HG03175 (cell line): ENCODE measurements around the gene FCN1.

Experiments used
- ATAC-seq: cut with Tn5 transposase; IDR thresholded peaks from one replicate; pipeline ENCODE4 v1.9.1; 2021; ENCODE audit warnings: mild to moderate bottlenecking, moderate library complexity; ENCODE audit not compliant: unreplicated experiment

The FCN1 gene

DNA sequence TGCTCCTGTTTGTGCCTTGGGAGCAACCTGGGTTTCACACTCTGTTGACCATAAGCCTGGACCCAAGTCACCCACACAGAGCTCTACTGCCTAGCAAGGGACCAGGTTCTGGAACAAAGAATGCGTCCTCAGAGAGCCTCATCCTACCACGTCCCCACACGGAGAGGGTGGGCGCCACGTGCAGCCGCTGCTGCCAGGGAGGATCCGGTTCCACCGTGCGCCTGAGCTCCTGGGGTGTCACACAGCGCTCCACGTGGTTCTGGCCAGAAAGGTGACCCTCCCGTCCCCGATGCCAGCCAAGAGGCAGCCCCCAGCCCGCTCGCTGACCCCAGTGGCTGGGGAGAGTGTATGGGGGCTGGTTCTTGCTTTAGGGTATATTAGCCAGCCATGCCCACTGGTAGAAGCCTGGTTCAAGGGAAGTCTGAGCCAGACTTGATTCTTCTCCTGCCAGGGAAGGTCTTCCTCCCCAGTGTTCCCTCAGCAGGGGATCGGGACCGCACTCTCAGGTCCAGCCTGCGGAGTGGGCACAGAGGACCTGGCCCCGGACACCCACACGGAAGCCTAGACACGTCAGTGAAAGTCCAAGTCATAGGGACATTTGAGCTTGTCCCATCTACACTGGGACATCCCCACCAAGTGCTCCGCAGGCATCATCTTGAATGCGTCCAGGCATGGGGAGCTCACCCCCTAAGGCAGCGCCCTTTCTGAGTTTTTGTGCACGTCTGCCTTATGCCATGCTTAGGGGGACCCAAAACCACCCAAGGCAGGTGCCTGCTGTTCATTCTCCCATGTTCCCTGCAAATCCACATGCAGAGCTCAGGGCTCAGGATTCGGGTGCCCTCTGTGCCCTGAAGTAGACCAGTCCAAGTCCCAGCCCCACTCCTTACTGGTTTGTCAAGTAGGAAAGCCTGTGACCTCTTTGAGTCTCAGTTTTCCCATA is 2.4 kb downstream of the FCN1 start:
- ATAC-seq = no peak

GRCh38 chr9:134914501-134914834 is 3.2 kb downstream of the FCN1 start:
- no peak for ATAC-seq

DNA sequence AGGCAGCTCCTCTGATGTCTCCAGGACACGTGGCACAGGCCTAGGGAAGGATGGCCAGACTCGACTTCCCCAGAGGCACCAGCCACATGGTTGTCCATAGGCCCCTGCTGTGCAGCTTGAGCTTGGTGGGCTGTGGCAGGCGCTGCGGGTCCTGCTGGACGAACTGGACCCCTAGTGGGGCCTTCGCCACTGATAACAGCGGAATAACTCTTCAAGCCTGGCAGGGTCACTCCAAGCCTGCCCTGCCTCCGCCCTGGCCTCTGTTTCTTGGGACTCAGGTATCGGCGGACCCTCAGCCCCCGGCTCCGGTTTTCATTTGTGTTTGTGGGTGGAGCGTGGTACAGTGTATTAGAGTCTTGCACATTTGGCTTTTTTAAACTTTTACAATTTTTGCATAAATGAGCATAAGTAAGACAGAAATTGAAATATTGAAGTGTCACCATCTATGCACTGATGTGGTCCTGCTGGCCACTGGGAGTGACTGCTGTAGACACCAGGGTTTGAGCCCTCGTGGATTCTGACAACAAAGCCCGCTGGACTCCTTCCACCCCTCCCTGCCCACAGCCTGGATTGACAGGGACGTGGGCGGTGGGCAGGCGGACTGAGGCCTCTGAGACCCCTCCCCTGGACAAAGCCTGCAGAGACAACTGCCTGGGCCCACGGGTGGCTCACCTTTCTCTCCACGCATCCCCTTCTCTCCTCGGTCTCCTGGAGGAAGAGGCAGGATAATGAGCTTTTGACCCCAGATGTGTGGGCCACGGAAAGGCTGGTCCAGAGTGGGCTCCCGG is 3.8 kb downstream of the FCN1 start:
- no peak for ATAC-seq

- no peak for ATAC-seq
Observed at GRCh38 chr9:134913041-134913712, 4.5 kb downstream of the FCN1 start.

- ATAC-seq = no peak
Observed at GRCh38 chr9:134912126-134912840, 5.4 kb downstream of the FCN1 start.

DNA sequence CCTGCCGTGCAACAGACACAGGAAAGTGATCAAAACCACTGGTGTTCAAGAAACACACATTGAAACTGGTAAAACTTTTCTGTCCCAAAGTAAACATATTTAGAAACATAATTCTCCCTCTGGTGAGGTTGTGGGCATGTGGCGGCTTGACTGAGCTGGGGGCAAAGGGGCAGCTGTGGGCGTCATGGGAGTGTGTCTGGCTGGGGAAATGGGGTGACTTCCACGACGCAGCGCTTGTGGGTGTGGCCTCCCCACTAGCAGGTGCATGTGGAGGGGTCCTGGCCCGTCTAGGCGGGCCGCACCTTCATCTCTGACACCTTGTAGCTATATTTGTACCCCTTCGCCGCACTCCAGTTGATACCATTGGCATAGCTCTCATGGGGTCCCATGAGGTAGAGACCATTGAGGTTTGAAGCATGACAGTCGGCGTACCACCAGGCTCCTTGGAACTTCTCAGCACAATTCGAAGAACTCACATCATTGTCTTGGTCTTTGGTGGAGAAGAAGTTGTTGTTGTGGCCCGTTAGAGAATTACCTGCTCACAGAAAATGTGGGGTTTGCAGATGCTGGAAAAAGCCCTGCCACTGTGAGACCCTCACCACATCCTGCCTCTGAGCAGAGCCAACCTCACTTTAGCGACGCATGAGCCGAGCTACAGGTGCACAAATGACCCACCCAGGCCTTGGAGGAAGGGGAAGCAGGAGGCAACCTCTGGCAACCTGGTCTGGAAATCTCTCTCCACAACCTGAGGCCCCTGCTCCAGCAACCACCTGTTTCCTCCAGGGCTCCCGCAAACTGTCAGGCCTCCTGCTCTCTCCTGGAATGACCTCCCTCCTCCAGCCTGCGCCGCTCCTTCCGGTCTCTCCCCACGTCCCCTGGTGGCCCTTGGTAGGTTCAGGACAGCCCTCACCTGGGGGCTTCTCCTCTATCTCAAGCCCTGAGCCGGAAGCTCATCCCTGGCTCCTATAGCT is 7.9 kb downstream of the FCN1 start:
- no peak for ATAC-seq

DNA sequence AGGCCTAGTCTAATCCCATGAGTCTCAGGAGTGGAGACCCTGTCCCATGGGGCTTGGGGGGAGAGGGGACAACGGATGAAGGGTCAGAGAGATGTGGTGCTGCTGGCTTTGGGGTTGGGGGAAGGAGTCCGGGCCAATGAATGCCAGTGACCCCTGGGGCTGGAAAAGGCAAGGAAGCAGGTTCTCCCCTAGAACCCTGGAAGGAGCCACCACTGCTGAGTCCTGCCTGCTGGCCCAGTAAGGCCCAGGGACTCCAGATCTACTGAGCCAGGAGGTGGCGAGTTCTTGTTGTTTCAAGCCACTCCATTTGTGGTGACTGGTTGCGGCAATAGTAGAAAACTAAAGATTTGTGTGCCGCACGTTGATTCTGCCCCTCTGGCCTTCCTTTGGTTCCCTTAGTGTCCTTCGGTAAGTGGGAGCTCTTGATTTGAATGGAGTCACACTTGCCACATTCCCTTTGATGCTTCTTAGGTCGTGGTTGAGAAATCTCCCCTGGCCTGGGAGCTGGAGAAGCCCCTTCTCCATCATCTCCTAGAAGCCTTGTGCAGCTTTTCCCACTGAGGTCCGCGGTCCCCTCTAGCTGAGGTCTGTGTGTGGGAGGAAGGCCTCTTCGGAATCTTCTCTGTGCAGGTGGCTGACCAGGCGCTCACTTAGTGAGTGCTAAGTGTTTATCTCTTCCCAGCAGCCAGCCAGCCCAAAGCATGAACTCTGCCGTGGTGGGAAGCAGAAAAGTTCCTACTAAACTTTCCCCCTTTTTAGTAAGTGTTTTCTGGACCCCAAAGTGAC is 9.0 kb downstream of the FCN1 start:
- ATAC-seq = no peak

DNA sequence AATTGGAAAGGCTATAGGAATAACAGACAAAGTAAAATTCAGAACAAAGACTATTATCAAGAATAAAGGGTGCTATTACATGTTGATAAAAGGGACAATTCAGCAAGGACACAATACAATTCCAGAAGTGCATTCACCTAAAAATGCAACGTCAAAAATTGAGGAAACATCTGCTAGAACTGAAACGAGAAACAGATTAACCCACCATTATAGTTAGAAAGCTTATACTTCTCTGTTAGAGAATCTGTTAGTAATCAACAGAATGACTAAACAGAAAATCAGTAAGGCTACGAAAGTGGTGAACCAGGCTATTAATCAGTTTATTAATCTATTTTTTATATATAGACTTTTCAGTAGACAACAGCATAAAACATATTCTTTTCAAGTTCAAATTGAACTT is 14.8 kb downstream of the FCN1 start:
- no peak for ATAC-seq

- ATAC-seq = no peak
Observed at GRCh38 chr9:134899818-134900217, 17.9 kb downstream of the FCN1 start.

- no peak for ATAC-seq
Observed at GRCh38 chr9:134899168-134899567, 18.5 kb downstream of the FCN1 start.

GRCh38 chr9:134898319-134898718 is 19.4 kb downstream of the FCN1 start:
- no peak for ATAC-seq

GRCh38 chr9:134897584-134898170 is 20.0 kb downstream of the FCN1 start:
- no peak for ATAC-seq

GRCh38 chr9:134896834-134897583 is 20.7 kb downstream of the FCN1 start:
- ATAC-seq = no peak

- ATAC-seq = no peak
Observed at GRCh38 chr9:134895908-134896833, 21.5 kb downstream of the FCN1 start.

DNA sequence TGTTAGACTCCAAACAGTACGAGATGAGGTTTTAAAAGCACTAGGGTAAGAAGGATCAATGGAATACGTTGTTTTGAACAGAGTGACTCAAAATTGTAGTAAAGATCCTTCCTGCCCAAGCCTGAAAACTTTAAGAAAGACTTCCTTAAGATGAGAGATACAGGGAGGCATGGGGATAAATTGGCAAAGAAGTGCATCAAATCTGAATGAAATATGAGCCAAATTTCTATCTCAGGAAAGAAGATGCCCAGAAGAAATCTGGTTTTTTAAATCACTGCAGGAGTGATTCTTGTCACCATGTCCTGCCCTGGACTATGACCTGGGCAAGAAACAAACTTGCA is 22.2 kb downstream of the FCN1 start:
- ATAC-seq = no peak

GRCh38 chr9:134895097-134895496 is 22.6 kb downstream of the FCN1 start:
- ATAC-seq = no peak
